Loucy (cell line): ENCODE data around the gene LIME1.

ENCODE experiments used
- H2AFZ ChIP-seq: fragments of 200-600 bp; sonication (generic); 2 replicates; pipeline ENCODE4 v1.6.0; 2016; ENCODE audit warnings: antibody characterized with exemption, mild to moderate bottlenecking, low read length, moderate library complexity
- H3F3A ChIP-seq: fragments of 200-600 bp; 2 replicates; pipeline ENCODE4 v1.6.0; 2016; ENCODE audit warnings: antibody characterized with exemption, low read depth, mild to moderate bottlenecking
- H3K27me3 ChIP-seq: fragments of 200-600 bp; sonication (generic); 2 replicates; pipeline ENCODE4 v1.6.1; 2014; ENCODE audit warnings: low read length, mild to moderate bottlenecking; ENCODE audit not compliant: insufficient read depth, poor library complexity, severe bottlenecking
- H3K36me3 ChIP-seq: fragments of 200-600 bp; sonication (generic); 2 replicates; pipeline ENCODE4 v1.6.1; 2016; ENCODE audit warnings: low read length; ENCODE audit not compliant: insufficient read depth
- H3K4me1 ChIP-seq: fragments of 200-600 bp; sonication (generic); 2 replicates; pipeline ENCODE4 v1.5.1; 2014; ENCODE audit warnings: low read length, mild to moderate bottlenecking; ENCODE audit not compliant: insufficient read depth, poor library complexity, severe bottlenecking
- H3K4me2 ChIP-seq: fragments of 200-600 bp; sonication (generic); 2 replicates; pipeline ENCODE4 v1.6.0; 2014; ENCODE audit warnings: antibody characterized with exemption, low read length, low read depth, mild to moderate bottlenecking; ENCODE audit not compliant: poor library complexity, severe bottlenecking
- H3K4me3 ChIP-seq: fragments of 200-600 bp; sonication (generic); 2 replicates; pipeline ENCODE4 v1.5.1; 2014; ENCODE audit warnings: low read length, mild to moderate bottlenecking, mixed read lengths; ENCODE audit not compliant: poor library complexity, severe bottlenecking
- H3K79me2 ChIP-seq: fragments of 200-600 bp; sonication (generic); 2 replicates; pipeline ENCODE4 v1.6.1; 2014; ENCODE audit warnings: low read length; ENCODE audit not compliant: insufficient read depth
- H3K9ac ChIP-seq: fragments of 200-600 bp; sonication (generic); 2 replicates; pipeline ENCODE4 v1.6.0; 2014; ENCODE audit warnings: mild to moderate bottlenecking, low read depth, low read length, moderate library complexity; ENCODE audit not compliant: poor library complexity, severe bottlenecking
- H3K9me2 ChIP-seq: fragments of 200-600 bp; sonication (generic); replicated peaks from 2 replicates; pipeline ENCODE4 v1.6.1; 2016; ENCODE audit warnings: low read depth, low read length, mixed read lengths
- H3K9me3 ChIP-seq: fragments of 200-600 bp; sonication (generic); 2 replicates; pipeline ENCODE4 v1.6.1; 2014; ENCODE audit warnings: mild to moderate bottlenecking, antibody characterized with exemption, low read length, low read depth; ENCODE audit not compliant: insufficient read depth
- H4K20me1 ChIP-seq: fragments of 200-600 bp; sonication (generic); 2 replicates; pipeline ENCODE4 v1.6.0; 2014; ENCODE audit warnings: antibody characterized with exemption, low read length, mild to moderate bottlenecking; ENCODE audit not compliant: insufficient read depth, poor library complexity, severe bottlenecking
- EZH2phosphoT487 ChIP-seq: fragments of 200-600 bp; IDR thresholded peaks from 2 replicates; pipeline ENCODE4 v1.6.1; 2018; ENCODE audit warnings: antibody characterized with exemption, mild to moderate bottlenecking, moderate library complexity, borderline replicate concordance
- TF ChIP-seq, protein P1 (sequence below): fragments of 200-600 bp; sonication (generic); conservative IDR thresholded peaks from 2 replicates; pipeline ENCODE4 v1.5.1; 2014; ENCODE audit warnings: mild to moderate bottlenecking, antibody characterized with exemption, low read length

The LIME1 gene

GRCh38 chr20:63708301-63709148 is 27.9 kb upstream of the LIME1 start:
- no peaks in the 10 kb centered on the region for H3K9me3 ChIP-seq
- H4K20me1 ChIP-seq = peaks cover 37% of the 10 kb centered on the region
- no peaks in the 10 kb centered on the region for H3F3A ChIP-seq
- peaks cover 32% of the 10 kb centered on the region for H3K4me1 ChIP-seq
- H3K79me2 ChIP-seq = peaks cover 92% of the 10 kb centered on the region
- peak overlapping the region; percentile 96 for H3K4me3 ChIP-seq
- no peak for TF ChIP-seq EZH2phosphoT487
- TF ChIP-seq, protein P1, sequence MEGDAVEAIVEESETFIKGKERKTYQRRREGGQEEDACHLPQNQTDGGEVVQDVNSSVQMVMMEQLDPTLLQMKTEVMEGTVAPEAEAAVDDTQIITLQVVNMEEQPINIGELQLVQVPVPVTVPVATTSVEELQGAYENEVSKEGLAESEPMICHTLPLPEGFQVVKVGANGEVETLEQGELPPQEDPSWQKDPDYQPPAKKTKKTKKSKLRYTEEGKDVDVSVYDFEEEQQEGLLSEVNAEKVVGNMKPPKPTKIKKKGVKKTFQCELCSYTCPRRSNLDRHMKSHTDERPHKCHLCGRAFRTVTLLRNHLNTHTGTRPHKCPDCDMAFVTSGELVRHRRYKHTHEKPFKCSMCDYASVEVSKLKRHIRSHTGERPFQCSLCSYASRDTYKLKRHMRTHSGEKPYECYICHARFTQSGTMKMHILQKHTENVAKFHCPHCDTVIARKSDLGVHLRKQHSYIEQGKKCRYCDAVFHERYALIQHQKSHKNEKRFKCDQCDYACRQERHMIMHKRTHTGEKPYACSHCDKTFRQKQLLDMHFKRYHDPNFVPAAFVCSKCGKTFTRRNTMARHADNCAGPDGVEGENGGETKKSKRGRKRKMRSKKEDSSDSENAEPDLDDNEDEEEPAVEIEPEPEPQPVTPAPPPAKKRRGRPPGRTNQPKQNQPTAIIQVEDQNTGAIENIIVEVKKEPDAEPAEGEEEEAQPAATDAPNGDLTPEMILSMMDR = no peak
- peak overlapping the region; percentile 93 for H3K9ac ChIP-seq
- H3K4me2 ChIP-seq = peak overlapping the region; percentile 92
- H3K9me2 ChIP-seq = no peaks in the 10 kb centered on the region
- H3K27me3 ChIP-seq = peaks cover 4% of the 10 kb centered on the region
- no peak overlapping the region for H2AFZ ChIP-seq
- peaks cover 25% of the 10 kb centered on the region for H3K36me3 ChIP-seq

DNA sequence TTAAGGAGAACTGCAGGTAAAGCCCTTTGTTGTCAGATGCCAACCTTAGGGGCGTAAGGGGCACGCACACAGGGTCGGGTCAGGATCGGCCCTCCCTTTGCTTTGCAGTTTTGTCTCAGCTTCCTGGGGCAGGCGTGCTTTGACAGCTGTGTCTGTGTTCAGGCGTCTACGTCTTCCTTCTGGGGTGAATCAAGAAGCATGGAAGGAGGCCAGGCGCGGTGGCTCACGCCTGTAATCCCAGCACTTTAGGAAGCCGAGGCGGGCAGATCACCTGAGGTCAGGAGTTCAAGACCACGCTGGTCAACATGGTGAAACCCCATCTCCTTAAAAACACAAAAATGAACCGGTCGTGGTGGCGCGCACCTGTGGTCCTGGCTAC is 27.3 kb upstream of the LIME1 start:
- H3K79me2 ChIP-seq = peaks cover 96% of the 10 kb centered on the region
- no peaks in the 10 kb centered on the region for H3K9me2 ChIP-seq
- H3K9me3 ChIP-seq = no peaks in the 10 kb centered on the region
- H4K20me1 ChIP-seq = peaks cover 37% of the 10 kb centered on the region
- H2AFZ ChIP-seq = no peak overlapping the region
- H3K9ac ChIP-seq = peak overlapping the region; percentile 93
- H3K4me3 ChIP-seq = peak overlapping the region; percentile 96
- TF ChIP-seq, protein P1 = no peak
- no peak for TF ChIP-seq EZH2phosphoT487
- peak overlapping the region; percentile 92 for H3K4me2 ChIP-seq
- H3K36me3 ChIP-seq = peaks cover 25% of the 10 kb centered on the region
- peaks cover 32% of the 10 kb centered on the region for H3K4me1 ChIP-seq
- peaks cover 4% of the 10 kb centered on the region for H3K27me3 ChIP-seq
- no peaks in the 10 kb centered on the region for H3F3A ChIP-seq

DNA sequence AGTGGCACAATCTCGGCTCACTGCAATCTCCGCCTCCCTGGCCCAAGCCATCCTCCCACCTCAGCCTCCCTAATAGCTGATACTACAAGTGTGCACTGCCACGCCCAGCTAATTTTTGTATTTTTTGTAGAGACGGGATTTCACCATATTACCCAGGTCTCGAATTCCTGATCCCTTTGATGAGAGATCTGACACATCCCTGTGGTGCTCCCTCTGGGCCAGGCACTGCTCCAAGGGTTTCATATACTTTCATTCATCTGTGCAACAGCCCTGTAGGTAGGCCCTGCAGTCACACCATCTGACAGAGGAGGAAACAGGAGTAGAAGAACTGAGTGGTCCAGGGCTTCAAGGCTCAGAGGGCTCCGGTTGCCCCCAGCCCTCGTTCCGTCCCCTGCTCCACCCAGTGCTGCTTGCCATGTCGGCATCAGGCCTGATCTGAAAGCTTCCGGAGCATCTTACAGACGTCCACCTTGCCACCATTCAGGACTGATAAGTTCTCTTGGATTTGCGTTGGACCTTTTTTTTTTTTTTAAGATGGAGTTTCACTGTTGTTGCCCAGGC is 25.3 kb upstream of the LIME1 start:
- Histone ChIP-seq H3K4me2 (peak overlapping the region; percentile 56), H3K9me3 (no peaks in the 10 kb centered on the region; the same call in 1 of the 2 replicates), H3K4me1 (peaks cover 27% of the 10 kb centered on the region), H3K4me3 (peak overlapping the region; percentile 53), H3K79me2 (peaks cover 94% of the 10 kb centered on the region), H3K9me2 (no peaks in the 10 kb centered on the region), H3K27me3 (peaks cover 4% of the 10 kb centered on the region), H3K36me3 (peaks cover 17% of the 10 kb centered on the region), H3K9ac (peak overlapping the region; percentile 35), H3F3A (no peaks in the 10 kb centered on the region), H4K20me1 (peaks cover 30% of the 10 kb centered on the region), H2AFZ (no peak overlapping the region)
- no peak for TF ChIP-seq EZH2phosphoT487
- TF ChIP-seq, protein P1 = no peak
